Activated CD4-positive, alpha-beta T cell treated with anti-CD3 and anti-CD28 coated beads, Interleukin-2, amount 50 U/mL, for 16 hours (primary cell): Measurements from ENCODE around the gene FNIP2.

Source experiments
- DNase-seq: peaks from one replicate; pipeline ENCODE4 v3.0.0-alpha.2; 2020

The FNIP2 gene

GRCh38 chr4:158845311-158846041 lies 76.7 kb downstream of the FNIP2 start:
- no peak for DNase-seq

GRCh38 chr4:158847535-158847934 lies 78.7 kb downstream of the FNIP2 start:
- no peak for DNase-seq

GRCh38 chr4:158849681-158850080 lies 80.9 kb downstream of the FNIP2 start:
- no peak for DNase-seq

- no peak for DNase-seq
Measured at GRCh38 chr4:158850371-158850770, 81.5 kb downstream of the FNIP2 start.

- DNase-seq: no peak
Measured at GRCh38 chr4:158850800-158851644, 82.2 kb downstream of the FNIP2 start.

- DNase-seq: no peak
Measured at GRCh38 chr4:158854236-158854635, 85.4 kb downstream of the FNIP2 start.

GRCh38 chr4:158856852-158857251 lies 88.0 kb downstream of the FNIP2 start:
- peak; percentile 35 for DNase-seq

GRCh38 chr4:158857951-158858350 lies 89.1 kb downstream of the FNIP2 start:
- DNase-seq: no peak

- DNase-seq: no peak
Measured at GRCh38 chr4:158858410-158859199, 89.8 kb downstream of the FNIP2 start.

- no peak for DNase-seq
Measured at GRCh38 chr4:158859661-158860060, 90.8 kb downstream of the FNIP2 start.

- no peak for DNase-seq
Measured at GRCh38 chr4:158860856-158861255, 92.0 kb downstream of the FNIP2 start.

GRCh38 chr4:158861281-158861680 lies 92.5 kb downstream of the FNIP2 start:
- no peak for DNase-seq

- no peak for DNase-seq
Measured at GRCh38 chr4:158861766-158862165, 92.9 kb downstream of the FNIP2 start.

GRCh38 chr4:158863296-158863695 lies 94.5 kb downstream of the FNIP2 start:
- no peak for DNase-seq

GRCh38 chr4:158865520-158866177 lies 96.8 kb downstream of the FNIP2 start:
- DNase-seq: peak; percentile 30

GRCh38 chr4:158869001-158869400 lies 100.2 kb downstream of the FNIP2 start:
- no peak for DNase-seq

GRCh38 chr4:158869761-158870160 lies 100.9 kb downstream of the FNIP2 start:
- DNase-seq: no peak

GRCh38 chr4:158870282-158870625 lies 101.4 kb downstream of the FNIP2 start:
- DNase-seq: no peak

- DNase-seq: no peak
Measured at GRCh38 chr4:158870626-158871334, 102.0 kb downstream of the FNIP2 start.

- DNase-seq: no peak
Measured at GRCh38 chr4:158871335-158871724, 102.5 kb downstream of the FNIP2 start.

GRCh38 chr4:158873795-158874401 lies 105.1 kb downstream of the FNIP2 start:
- peak; percentile 65 for DNase-seq

- no peak for DNase-seq
Measured at GRCh38 chr4:158875026-158875425, 106.2 kb downstream of the FNIP2 start.
